OCI-LY1 (cell line): Measurements from ENCODE around the gene MACROD2.

ENCODE experiments used
- H2AFZ ChIP-seq: fragments of 200-600 bp; sonication (generic), shearing (Covaris generic); 2 replicates; pipeline ENCODE4 v1.6.0; 2014; ENCODE audit warnings: antibody characterized with exemption, mild to moderate bottlenecking, low read length
- H3F3A ChIP-seq: fragments of 200-600 bp; sonication (generic), shearing (Covaris generic); 2 replicates; pipeline ENCODE4 v1.6.0; 2014; ENCODE audit warnings: mild to moderate bottlenecking, antibody characterized with exemption, low read length, moderate library complexity; ENCODE audit not compliant: insufficient read depth
- H3K27ac ChIP-seq: fragments of 200-600 bp; sonication (generic); 2 replicates; pipeline ENCODE4 v1.5.1; 2014; ENCODE audit warnings: low read length, mixed run types, mild to moderate bottlenecking, low read depth; ENCODE audit not compliant: poor library complexity, severe bottlenecking
- H3K27me3 ChIP-seq: fragments of 200-600 bp; sonication (generic); 2 replicates; pipeline ENCODE4 v1.6.0; 2014; ENCODE audit warnings: antibody characterized with exemption, mild to moderate bottlenecking, low read length, moderate library complexity; ENCODE audit not compliant: insufficient read depth
- H3K36me3 ChIP-seq: fragments of 200-600 bp; sonication (generic); 2 replicates; pipeline ENCODE4 v1.6.1; 2014; ENCODE audit warnings: mild to moderate bottlenecking, antibody characterized with exemption, low read length, moderate library complexity, mixed read lengths; ENCODE audit not compliant: insufficient read depth
- H3K4me1 ChIP-seq: fragments of 200-600 bp; sonication (generic); 2 replicates; pipeline ENCODE4 v1.5.1; 2014; ENCODE audit warnings: mild to moderate bottlenecking, low read length, moderate library complexity; ENCODE audit not compliant: insufficient read depth, severe bottlenecking
- H3K4me2 ChIP-seq: fragments of 200-600 bp; sonication (generic), shearing (Covaris generic); 2 replicates; pipeline ENCODE4 v1.6.1; 2014; ENCODE audit warnings: low read length
- H3K4me3 ChIP-seq: fragments of 200-600 bp; sonication (generic); 2 replicates; pipeline ENCODE4 v1.5.1; 2014; ENCODE audit warnings: low read length, low read depth, mild to moderate bottlenecking, mixed read lengths; ENCODE audit not compliant: poor library complexity, severe bottlenecking
- H3K79me2 ChIP-seq: fragments of 200-600 bp; shearing (Covaris generic); 2 replicates; pipeline ENCODE4 v1.6.1; 2016; ENCODE audit warnings: mixed run types, low read length, mixed read lengths; ENCODE audit not compliant: insufficient read depth
- H3K9ac ChIP-seq: fragments of 200-600 bp; sonication (generic), shearing (Covaris generic); 2 replicates; pipeline ENCODE4 v1.6.1; 2014; ENCODE audit warnings: mild to moderate bottlenecking, low read length, mixed read lengths
- H3K9me2 ChIP-seq: fragments of 200-600 bp; sonication (generic), shearing (Covaris generic); 2 replicates; pipeline ENCODE4 v1.6.1; 2014; ENCODE audit warnings: low read depth, mild to moderate bottlenecking, low read length, mixed read lengths
- H3K9me3 ChIP-seq: fragments of 200-600 bp; shearing (Covaris generic); 2 replicates; pipeline ENCODE4 v1.6.1; 2014; ENCODE audit warnings: low read length, mixed read lengths
- H4K20me1 ChIP-seq: fragments of 200-600 bp; sonication (generic), shearing (Covaris generic); 2 replicates; pipeline ENCODE4 v1.6.0; 2016; ENCODE audit warnings: mild to moderate bottlenecking, low read length; ENCODE audit not compliant: insufficient read depth
- EZH2 ChIP-seq: fragments of 200-600 bp; sonication (generic), shearing (Covaris generic); IDR thresholded peaks from 2 replicates; pipeline ENCODE4 v1.8.0; 2017; ENCODE audit warnings: borderline replicate concordance, mixed run types, mild to moderate bottlenecking, antibody characterized with exemption, low read length, moderate library complexity, mixed read lengths
- TF ChIP-seq, protein P1 (sequence below): fragments of 200-600 bp; sonication (generic), shearing (Covaris generic); IDR thresholded peaks from 2 replicates; pipeline ENCODE4 v1.5.1; 2017; ENCODE audit warnings: mild to moderate bottlenecking, antibody characterized with exemption, low read length, moderate library complexity, mixed read lengths

MACROD2 gene

DNA sequence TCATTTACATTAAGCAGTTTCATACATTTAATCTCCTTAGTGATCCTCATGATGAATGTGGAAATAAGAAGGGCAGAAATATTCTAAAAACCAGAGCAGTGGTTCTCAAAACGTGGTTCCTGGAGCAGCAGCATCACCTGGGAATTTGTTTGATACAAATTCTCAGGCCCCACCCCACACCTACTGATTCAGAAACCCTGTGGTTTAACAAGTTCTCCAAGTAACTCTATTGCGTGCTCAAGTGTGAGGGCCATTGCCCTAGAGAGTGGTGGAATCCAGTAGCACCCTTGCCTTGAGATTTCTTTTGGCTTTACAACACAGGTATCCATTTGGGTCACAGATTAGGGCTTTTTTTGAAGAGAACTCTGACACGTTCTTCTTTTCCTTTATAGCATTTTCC lies 696.7 kb downstream of the MACROD2 start:
- Histone ChIP-seq H3K79me2 (no peaks in the 10 kb centered on the region), H3K4me3 (no peak overlapping the region), H3K4me1 (no peaks in the 10 kb centered on the region), H3K9ac (no peak overlapping the region), H3K4me2 (no peak overlapping the region), H3K27me3 (no peaks in the 10 kb centered on the region), H2AFZ (no peak overlapping the region), H3F3A (no peaks in the 10 kb centered on the region), H3K27ac (no peak overlapping the region), H4K20me1 (no peaks in the 10 kb centered on the region), H3K9me2 (no peaks in the 10 kb centered on the region), H3K36me3 (no peaks in the 10 kb centered on the region), H3K9me3 (no peaks in the 10 kb centered on the region)
- no peak for TF ChIP-seq EZH2
- TF ChIP-seq, protein P1, sequence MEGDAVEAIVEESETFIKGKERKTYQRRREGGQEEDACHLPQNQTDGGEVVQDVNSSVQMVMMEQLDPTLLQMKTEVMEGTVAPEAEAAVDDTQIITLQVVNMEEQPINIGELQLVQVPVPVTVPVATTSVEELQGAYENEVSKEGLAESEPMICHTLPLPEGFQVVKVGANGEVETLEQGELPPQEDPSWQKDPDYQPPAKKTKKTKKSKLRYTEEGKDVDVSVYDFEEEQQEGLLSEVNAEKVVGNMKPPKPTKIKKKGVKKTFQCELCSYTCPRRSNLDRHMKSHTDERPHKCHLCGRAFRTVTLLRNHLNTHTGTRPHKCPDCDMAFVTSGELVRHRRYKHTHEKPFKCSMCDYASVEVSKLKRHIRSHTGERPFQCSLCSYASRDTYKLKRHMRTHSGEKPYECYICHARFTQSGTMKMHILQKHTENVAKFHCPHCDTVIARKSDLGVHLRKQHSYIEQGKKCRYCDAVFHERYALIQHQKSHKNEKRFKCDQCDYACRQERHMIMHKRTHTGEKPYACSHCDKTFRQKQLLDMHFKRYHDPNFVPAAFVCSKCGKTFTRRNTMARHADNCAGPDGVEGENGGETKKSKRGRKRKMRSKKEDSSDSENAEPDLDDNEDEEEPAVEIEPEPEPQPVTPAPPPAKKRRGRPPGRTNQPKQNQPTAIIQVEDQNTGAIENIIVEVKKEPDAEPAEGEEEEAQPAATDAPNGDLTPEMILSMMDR, result no peak

DNA sequence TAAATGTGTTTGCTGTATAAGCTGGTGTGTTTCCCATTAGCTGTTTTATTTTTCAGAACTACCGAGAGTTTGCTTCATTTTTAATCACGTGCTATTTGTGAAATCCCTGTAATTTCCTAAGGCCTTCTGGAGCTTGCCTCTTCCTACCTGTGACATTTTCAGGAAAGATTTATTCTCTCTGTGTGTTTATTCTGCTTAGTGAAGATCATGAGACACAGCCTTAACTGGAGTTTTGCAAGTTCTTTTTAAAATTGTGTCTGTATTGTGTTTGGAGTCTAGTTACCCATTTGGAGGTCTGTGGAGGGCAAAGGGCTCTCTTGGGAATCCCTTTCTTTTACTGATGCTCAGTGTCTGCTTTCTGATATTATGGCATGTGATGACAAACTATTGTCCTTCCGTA lies 701.2 kb downstream of the MACROD2 start:
- Histone ChIP-seq H3K4me1 (no peaks in the 10 kb centered on the region), H3K9me2 (no peaks in the 10 kb centered on the region), H3K9me3 (no peaks in the 10 kb centered on the region), H3K27me3 (no peaks in the 10 kb centered on the region), H3K9ac (no peak overlapping the region), H4K20me1 (no peaks in the 10 kb centered on the region), H3K4me2 (no peak overlapping the region), H3K79me2 (no peaks in the 10 kb centered on the region), H2AFZ (no peak overlapping the region), H3K36me3 (no peaks in the 10 kb centered on the region), H3K4me3 (no peak overlapping the region), H3K27ac (no peak overlapping the region), H3F3A (no peaks in the 10 kb centered on the region)
- TF ChIP-seq, protein P1, result no peak
- no peak for TF ChIP-seq EZH2

DNA sequence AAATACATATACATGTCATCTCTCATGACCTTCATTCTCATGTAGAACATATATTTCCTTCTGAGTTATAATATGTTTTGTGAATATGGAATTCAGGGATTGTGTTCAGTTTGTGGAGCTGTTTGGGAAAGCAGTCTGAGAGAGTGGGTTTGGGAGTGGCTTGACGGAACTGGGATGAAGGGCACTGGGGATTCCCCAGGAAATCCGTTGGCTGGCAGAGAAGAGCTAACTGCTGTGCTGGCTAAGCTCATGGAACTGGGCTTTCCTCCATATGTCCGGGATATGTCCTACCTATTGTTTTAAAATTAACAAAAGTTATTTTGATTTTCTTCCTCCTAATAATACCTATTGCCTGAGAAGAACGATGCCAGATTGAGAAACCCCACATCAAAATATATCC lies 701.6 kb downstream of the MACROD2 start:
- H3K4me2 ChIP-seq, result no peak overlapping the region
- H2AFZ ChIP-seq, result no peak overlapping the region
- H3K27ac ChIP-seq, result no peak overlapping the region
- no peak for TF ChIP-seq EZH2
- TF ChIP-seq, protein P1, result no peak
- no peaks in the 10 kb centered on the region for H3K9me3 ChIP-seq
- no peaks in the 10 kb centered on the region for H3K79me2 ChIP-seq
- H3K27me3 ChIP-seq, result no peaks in the 10 kb centered on the region
- H4K20me1 ChIP-seq, result no peaks in the 10 kb centered on the region
- no peaks in the 10 kb centered on the region for H3K4me1 ChIP-seq
- no peaks in the 10 kb centered on the region for H3K36me3 ChIP-seq
- no peak overlapping the region for H3K4me3 ChIP-seq
- H3K9me2 ChIP-seq, result no peaks in the 10 kb centered on the region
- H3K9ac ChIP-seq, result no peak overlapping the region
- no peaks in the 10 kb centered on the region for H3F3A ChIP-seq
